Measurements from ENCODE around the gene SCFD2. TPM values are rescaled to one million over a fixed set of nuclear protein-coding genes. Genes with fewer than 3 reads are reported as not detected.
"Not testable (repeated sequence)": the region's sequence is repeated elsewhere in the genome, so short reads cannot be mapped to it uniquely, and the experiment has no call there.

SCFD2 gene
- total RNA-seq, 1 experiment from 2014 or later: 12.4 TPM

- TF ChIP-seq FOXK1 (CRISPR knock-in tag; IDR thresholded peaks at IDR 0.05) (no peak), NR2C2 (CRISPR knock-in tag; IDR thresholded peaks at IDR 0.05) (no peak), CREB1 (CRISPR knock-in tag; IDR thresholded peaks at IDR 0.05) (no peak)
Observed at GRCh38 chr4:53147711-53148110, 218.2 kb downstream of the SCFD2 start (continued).

- no peaks in the 10 kb centered on the region for H3K36me3 Mint-ChIP-seq
- ChIA-PET POLR2A (no interaction called here), CTCF (no interaction called here)
- ATAC-seq: no peak
- TF ChIP-seq JUN (CRISPR knock-in tag; IDR thresholded peaks at IDR 0.05): no peak
- no peak for TF ChIP-seq ZNF121 (CRISPR knock-in tag; IDR thresholded peaks at IDR 0.05)
- no peak for TF ChIP-seq ZSCAN18 (CRISPR knock-in tag; IDR thresholded peaks at IDR 0.05)
- TF ChIP-seq ETV6 (CRISPR knock-in tag; IDR thresholded peaks at IDR 0.05): no peak
- TF ChIP-seq NR2C2 (CRISPR knock-in tag; IDR thresholded peaks at IDR 0.05): no peak
- TF ChIP-seq USF1 (CRISPR knock-in tag; IDR thresholded peaks at IDR 0.05): no peak
- TF ChIP-seq NFYB (CRISPR knock-in tag; conservative IDR thresholded peaks at IDR 0.05; ENCODE audit: low read depth): no peak
- peaks cover 6% of the 10 kb centered on the region for H3K9me3 Mint-ChIP-seq
- H3K4me1 Mint-ChIP-seq: peaks cover 3% of the 10 kb centered on the region; the same call in 1 of the 2 replicates
- no peaks in the 10 kb centered on the region for H3K27me3 Mint-ChIP-seq (ENCODE audit: low read depth)
- no peak for DNase-seq (ENCODE audit: low spot score)
- H3K4me3 Mint-ChIP-seq: no peak overlapping the region
- H3K27ac Mint-ChIP-seq: no peak overlapping the region
Observed at GRCh38 chr4:53147197-53147596, 218.7 kb downstream of the SCFD2 start.

- Mint-ChIP-seq H3K27me3 (ENCODE audit: low read depth) (no peaks in the 10 kb centered on the region), H3K27ac (no peak overlapping the region), H3K4me1 (no peaks in the 10 kb centered on the region), H3K36me3 (peaks cover 12% of the 10 kb centered on the region), H3K4me3 (no peak overlapping the region), H3K9me3 (peaks cover 14% of the 10 kb centered on the region)
- CTCF ChIA-PET: no interaction called here
- POLR2A ChIA-PET: no interaction called here
- no peak for TF ChIP-seq TCF7 (CRISPR knock-in tag; IDR thresholded peaks at IDR 0.05; ENCODE audit: low read depth)
- DNase-seq (ENCODE audit: low spot score): no peak
- no peak for ATAC-seq
Observed at GRCh38 chr4:53141308-53141707, 224.6 kb downstream of the SCFD2 start.

- H3K27ac Mint-ChIP-seq; H3K4me3 Mint-ChIP-seq; H3K4me1 Mint-ChIP-seq; CTCF ChIA-PET; DNase-seq (ENCODE audit: low spot score); H3K27me3 Mint-ChIP-seq (ENCODE audit: low read depth); POLR2A ChIA-PET; ATAC-seq: not testable (repeated sequence)
- H3K9me3 Mint-ChIP-seq: peaks cover 14% of the 10 kb centered on the region
- peaks cover 12% of the 10 kb centered on the region for H3K36me3 Mint-ChIP-seq
Observed at GRCh38 chr4:53139256-53139655, 226.6 kb downstream of the SCFD2 start.

- H3K4me3 Mint-ChIP-seq: no peak overlapping the region
- no peaks in the 10 kb centered on the region for H3K4me1 Mint-ChIP-seq
- no peaks in the 10 kb centered on the region for H3K27me3 Mint-ChIP-seq (ENCODE audit: low read depth)
- peaks cover 17% of the 10 kb centered on the region for H3K9me3 Mint-ChIP-seq
- ChIA-PET POLR2A (no interaction called here), CTCF (no interaction called here)
- H3K27ac Mint-ChIP-seq: no peak overlapping the region
- no peak for DNase-seq (ENCODE audit: low spot score)
- ATAC-seq: no peak
- TF ChIP-seq HMGA2 (CRISPR knock-in tag; IDR thresholded peaks at IDR 0.05): no peak
- peaks cover 12% of the 10 kb centered on the region for H3K36me3 Mint-ChIP-seq
Observed at GRCh38 chr4:53137468-53137867, 228.4 kb downstream of the SCFD2 start.

GRCh38 chr4:53136954-53137353 lies 228.9 kb downstream of the SCFD2 start:
- peaks cover 17% of the 10 kb centered on the region for H3K9me3 Mint-ChIP-seq
- no peak overlapping the region for H3K4me3 Mint-ChIP-seq
- DNase-seq (ENCODE audit: low spot score): no peak
- no peak for ATAC-seq
- H3K27me3 Mint-ChIP-seq (ENCODE audit: low read depth): no peaks in the 10 kb centered on the region
- ChIA-PET POLR2A (no interaction called here), CTCF (no interaction called here)
- peaks cover 12% of the 10 kb centered on the region for H3K36me3 Mint-ChIP-seq
- H3K27ac Mint-ChIP-seq: no peak overlapping the region
- no peaks in the 10 kb centered on the region for H3K4me1 Mint-ChIP-seq
- no peak for TF ChIP-seq HMGA2 (CRISPR knock-in tag; IDR thresholded peaks at IDR 0.05)
- no peak for TF ChIP-seq ZNF138 (CRISPR knock-in tag; conservative IDR thresholded peaks at IDR 0.05)
- no peak for TF ChIP-seq ZNF425 (CRISPR knock-in tag; conservative IDR thresholded peaks at IDR 0.05)
- TF ChIP-seq CBFB (CRISPR knock-in tag; IDR thresholded peaks at IDR 0.05; ENCODE audit: low read depth): no peak
- TF ChIP-seq ESRRA (CRISPR knock-in tag; IDR thresholded peaks at IDR 0.05; ENCODE audit: borderline replicate concordance): no peak
- TF ChIP-seq ELF4 (CRISPR knock-in tag; IDR thresholded peaks at IDR 0.05; ENCODE audit: low read depth): no peak
- no peak for TF ChIP-seq E2F5 (CRISPR knock-in tag; IDR thresholded peaks at IDR 0.05)
- no peak for TF ChIP-seq E2F4 (CRISPR knock-in tag; IDR thresholded peaks at IDR 0.05; ENCODE audit: borderline replicate concordance, low read depth)
- TF ChIP-seq OVOL2 (CRISPR knock-in tag; IDR thresholded peaks at IDR 0.05; ENCODE audit: borderline replicate concordance): no peak

Data from WTC11 (cell line).